Activated CD8-positive, alpha-beta memory T cell treated with anti-CD3 and anti-CD28 coated beads, Interleukin-2, amount 10 ng/mL, durations not matched to agents 7 days and 5 days (primary cell): ENCODE measurements around the gene NUP98. TPM values are rescaled to one million over a fixed set of nuclear protein-coding genes. Genes with fewer than 3 reads are reported as not detected.
"Not testable (repeated sequence)": the region's sequence is repeated elsewhere in the genome, so short reads cannot be mapped to it uniquely, and the experiment has no call there.

Source experiments
- ATAC-seq: fragments of 150-1000 bp; cut with Tn5 transposase; one replicate; pipeline ENCODE4 v1.10.0; 2021; ENCODE audit warnings: moderate library complexity
- CTCF ChIA-PET: fragments of 350-600 bp; sonication (Branson Sonifier 250); formaldehyde crosslinking; loops from one replicate; lab custom pipeline; 2021; ENCODE audit warnings: antibody characterized with exemption; lab: Charles Lee
- DNase-seq: peaks from one replicate; pipeline ENCODE4 v3.0.0-alpha.2; 2020
- H3K27ac Mint-ChIP-seq: one replicate; pipeline ENCODE4 v1.8.0; 2021; ENCODE audit warnings: mild to moderate bottlenecking, mixed read lengths
- H3K27me3 Mint-ChIP-seq: one replicate; pipeline ENCODE4 v1.8.0; 2021; ENCODE audit warnings: mixed read lengths
- H3K36me3 Mint-ChIP-seq: one replicate; pipeline ENCODE4 v1.8.0; 2021; ENCODE audit warnings: mild to moderate bottlenecking, mixed read lengths
- H3K4me1 Mint-ChIP-seq: one replicate; pipeline ENCODE4 v1.8.0; 2021; ENCODE audit warnings: mixed read lengths
- H3K4me3 Mint-ChIP-seq: one replicate; pipeline ENCODE4 v1.8.0; 2021; ENCODE audit warnings: mild to moderate bottlenecking, moderate library complexity, mixed read lengths
- H3K9me3 Mint-ChIP-seq: one replicate; pipeline ENCODE4 v1.8.0; 2022; ENCODE audit warnings: low read depth, mixed read lengths
- total RNA-seq, 2 experiments: library from RNA; stranded (reverse); gene quantifications; one replicate each; pipeline ENCODE4 v1.2.3, GENCODE V29; 2021

NUP98 gene
- total RNA-seq, 2 experiments from 2014 or later: 106 to 108 TPM

DNA sequence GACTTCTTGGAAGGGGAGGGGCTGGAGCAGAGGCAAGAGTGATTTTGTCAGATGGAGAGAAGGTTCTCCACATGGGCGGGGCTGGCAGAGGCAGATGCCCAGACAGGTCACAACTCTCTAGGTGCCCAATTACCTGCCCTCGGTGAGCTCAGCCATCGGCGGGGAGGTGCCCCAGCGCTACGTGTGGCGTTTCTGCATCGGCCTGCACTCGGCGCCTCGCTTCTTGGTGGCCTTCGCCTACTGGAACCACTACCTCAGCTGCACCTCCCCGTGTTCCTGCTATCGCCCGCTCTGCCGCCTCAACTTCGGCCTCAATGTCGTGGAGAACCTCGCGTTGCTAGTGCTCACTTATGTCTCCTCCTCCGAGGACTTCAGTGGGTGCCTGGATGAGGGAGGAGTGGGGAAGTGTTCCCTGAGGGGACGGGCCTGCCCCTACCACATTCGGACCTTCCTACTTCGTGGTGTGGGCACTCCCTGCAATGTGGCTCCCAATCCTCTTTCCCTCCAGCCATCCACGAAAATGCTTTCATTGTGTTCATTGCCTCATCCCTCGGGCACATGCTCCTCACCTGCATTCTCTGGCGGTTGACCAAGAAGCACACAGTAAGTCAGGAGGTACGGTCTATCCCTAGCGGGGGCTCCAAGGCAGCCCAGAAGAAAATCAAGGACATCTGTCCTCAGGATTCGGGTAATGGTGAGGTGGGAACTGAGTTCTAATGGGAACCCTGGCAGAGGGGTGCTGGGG, 26.6 kb upstream of the NUP98 start:
- no peaks in the 10 kb centered on the region for H3K9me3 Mint-ChIP-seq
- ATAC-seq: no peak
- no peak for DNase-seq
- H3K27ac Mint-ChIP-seq: no peak overlapping the region
- no peaks in the 10 kb centered on the region for H3K27me3 Mint-ChIP-seq
- CTCF ChIA-PET: interaction anchor here (0.7 to 2.3 kb wide), 12 partner anchors 10 to 274 kb away, joined by 3 to 26 read pairs (median 4); partner anchors contain the start of genes PGAP2 and RHOG
- H3K4me1 Mint-ChIP-seq: peaks cover 20% of the 10 kb centered on the region
- no peak overlapping the region for H3K4me3 Mint-ChIP-seq
- H3K36me3 Mint-ChIP-seq: peaks cover 17% of the 10 kb centered on the region

DNA sequence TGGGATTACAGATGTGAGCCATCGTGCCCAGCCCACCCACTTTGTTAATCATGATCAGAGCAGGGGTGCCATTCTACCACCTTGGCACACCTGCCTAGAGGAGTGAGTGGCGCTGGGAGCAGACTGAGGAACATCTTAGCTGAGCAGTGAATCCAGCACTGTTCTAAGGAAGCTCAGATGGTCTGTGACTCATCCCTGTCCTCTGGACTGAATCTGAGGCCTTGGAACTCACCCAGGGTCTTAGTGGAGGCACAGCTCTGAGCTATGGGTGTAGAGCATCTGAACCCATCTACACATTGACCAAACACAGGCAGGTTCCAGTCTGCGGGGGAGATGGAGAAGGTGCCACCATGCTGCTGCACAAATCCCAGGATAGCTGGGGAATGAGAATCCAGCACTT, 25.9 kb upstream of the NUP98 start:
- CTCF ChIA-PET: interaction anchor here (0.7 to 1.5 kb wide), 8 partner anchors 10 to 275 kb away, joined by 3 to 6 read pairs (median 3); partner anchors contain the start of gene PGAP2
- Mint-ChIP-seq H3K36me3 (peaks cover 16% of the 10 kb centered on the region), H3K9me3 (no peaks in the 10 kb centered on the region), H3K27me3 (no peaks in the 10 kb centered on the region), H3K4me3 (no peak overlapping the region), H3K27ac (no peak overlapping the region), H3K4me1 (peaks cover 20% of the 10 kb centered on the region)
- ATAC-seq (no peak), DNase-seq (no peak)

DNA sequence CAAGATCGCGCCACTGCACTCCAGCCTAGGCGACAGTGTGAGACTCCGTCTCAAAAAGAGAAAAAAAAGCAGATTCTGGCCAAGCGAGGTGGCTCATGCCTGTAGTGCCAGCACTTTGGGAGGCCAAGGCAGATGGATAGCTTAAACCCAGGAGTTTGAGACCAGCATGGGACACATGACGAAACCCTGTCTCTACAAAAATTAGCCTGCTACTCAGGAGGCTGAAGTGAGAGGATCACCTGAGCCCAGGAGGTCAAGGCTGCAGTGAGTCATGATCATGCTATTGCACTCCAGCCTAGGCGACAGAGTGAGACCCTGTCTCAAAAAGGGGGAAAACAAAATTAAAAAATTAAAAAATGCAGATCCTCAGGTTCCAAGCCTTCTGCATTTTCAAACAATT, 25.0 kb upstream of the NUP98 start:
- Mint-ChIP-seq H3K4me3 (no peak overlapping the region), H3K9me3 (no peaks in the 10 kb centered on the region), H3K36me3 (peaks cover 9% of the 10 kb centered on the region), H3K27ac (no peak overlapping the region), H3K4me1 (peaks cover 20% of the 10 kb centered on the region), H3K27me3 (no peaks in the 10 kb centered on the region)
- ATAC-seq (no peak), DNase-seq (no peak)
- CTCF ChIA-PET: interaction anchor here (0.7 to 1.5 kb wide), 4 partner anchors 10 to 571 kb away, joined by 3 to 5 read pairs (median 3); partner anchors contain the start of gene TRIM21

DNA sequence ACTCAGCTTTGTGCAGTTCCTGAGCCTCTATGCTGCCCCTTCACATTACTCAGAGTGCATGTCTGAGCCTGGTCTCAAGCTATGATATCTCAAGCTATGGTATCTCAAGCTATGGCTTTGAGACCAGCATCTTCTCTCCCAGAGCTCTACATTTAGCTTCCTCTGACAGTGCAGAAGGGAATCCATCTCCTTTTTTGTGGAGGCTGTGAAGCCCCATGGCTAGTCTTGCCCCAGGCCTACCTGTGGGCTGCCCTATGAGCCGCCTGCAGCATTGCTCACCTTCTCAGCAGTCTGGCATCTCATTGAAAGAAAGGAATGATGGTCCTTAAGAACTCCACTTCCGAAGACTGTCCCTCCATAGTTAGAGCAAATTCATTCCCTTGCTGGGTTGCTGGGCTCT, 23.6 kb upstream of the NUP98 start:
- Mint-ChIP-seq H3K4me1 (peaks cover 17% of the 10 kb centered on the region), H3K36me3 (peaks cover 4% of the 10 kb centered on the region), H3K27me3 (no peaks in the 10 kb centered on the region), H3K27ac (no peak overlapping the region), H3K9me3 (no peaks in the 10 kb centered on the region), H3K4me3 (no peak overlapping the region)
- DNase-seq (no peak), ATAC-seq (no peak)
- CTCF ChIA-PET: interaction anchor here (2.2 to 3.1 kb wide), 3 partner anchors 12 to 251 kb away, joined by 7 to 28 read pairs (median 11); partner anchors contain the start of genes PGAP2 and RHOG

DNA sequence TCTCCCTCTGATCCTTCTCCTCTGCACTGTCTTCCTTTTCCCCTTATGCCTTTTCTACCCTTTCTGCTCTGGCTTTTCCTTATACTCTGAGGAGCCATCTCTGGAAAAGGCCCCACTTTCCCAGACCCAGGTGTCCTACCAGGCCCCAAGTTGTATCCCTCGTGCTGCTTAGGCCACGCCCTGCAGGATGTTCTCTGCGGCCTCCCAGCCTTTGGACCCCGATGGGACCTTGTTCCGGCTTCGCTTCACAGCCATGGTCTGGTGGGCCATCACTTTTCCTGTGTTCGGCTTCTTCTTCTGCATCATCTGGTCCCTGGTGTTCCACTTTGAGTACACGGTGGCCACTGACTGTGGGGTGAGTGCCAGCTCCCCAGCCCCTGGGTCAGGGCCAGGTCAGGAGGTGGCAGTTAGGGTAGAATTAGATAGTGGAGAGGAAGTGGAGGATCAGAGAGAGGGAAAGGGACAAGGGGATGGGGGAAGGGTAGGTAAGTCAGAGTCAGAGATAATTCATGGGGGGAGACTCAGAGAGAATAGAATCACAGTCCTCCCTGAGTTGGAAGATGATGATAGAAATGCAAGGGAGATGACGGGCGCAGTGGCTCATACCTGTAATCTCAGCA, 19.9 kb upstream of the NUP98 start:
- DNase-seq (no peak), ATAC-seq (no peak)
- CTCF ChIA-PET: interaction anchor here (1.5 kb wide), 1 partner anchor 255 kb away, joined by 5 read pairs; no protein-coding TSS in a partner anchor
- no peak overlapping the region for H3K4me3 Mint-ChIP-seq
- no peaks in the 10 kb centered on the region for H3K9me3 Mint-ChIP-seq
- no peaks in the 10 kb centered on the region for H3K4me1 Mint-ChIP-seq
- no peak overlapping the region for H3K27ac Mint-ChIP-seq
- peaks cover 2% of the 10 kb centered on the region for H3K36me3 Mint-ChIP-seq
- H3K27me3 Mint-ChIP-seq: no peaks in the 10 kb centered on the region

DNA sequence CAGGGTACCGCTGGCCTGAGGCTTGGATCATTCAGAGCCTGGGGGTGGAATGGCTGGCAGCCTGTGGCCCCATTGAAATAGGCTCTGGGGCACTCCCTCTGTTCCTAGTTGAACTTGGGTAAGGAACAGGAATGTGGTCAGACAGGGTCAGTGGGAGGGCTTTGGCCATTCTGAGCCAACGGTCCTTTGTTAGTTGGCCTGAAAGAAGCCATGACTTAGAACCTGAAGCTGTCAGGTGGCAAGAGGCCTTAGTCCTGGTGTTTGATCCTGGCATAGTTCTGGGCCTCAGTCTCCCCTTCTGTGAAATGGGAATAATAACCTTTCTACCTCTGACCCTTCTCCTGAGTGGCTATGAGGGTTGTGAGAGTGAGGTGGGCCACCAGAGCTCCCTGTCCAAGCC, 19.3 kb upstream of the NUP98 start:
- no peak overlapping the region for H3K4me3 Mint-ChIP-seq
- DNase-seq (no peak), ATAC-seq (no peak)
- H3K9me3 Mint-ChIP-seq: no peaks in the 10 kb centered on the region
- H3K4me1 Mint-ChIP-seq: no peaks in the 10 kb centered on the region
- no peak overlapping the region for H3K27ac Mint-ChIP-seq
- H3K36me3 Mint-ChIP-seq: peaks cover 2% of the 10 kb centered on the region
- CTCF ChIA-PET: interaction anchor here (1.0 to 1.5 kb wide), 2 partner anchors 24 to 256 kb away, joined by 3 to 5 read pairs; partner anchors contain the start of gene RHOG
- no peaks in the 10 kb centered on the region for H3K27me3 Mint-ChIP-seq

DNA sequence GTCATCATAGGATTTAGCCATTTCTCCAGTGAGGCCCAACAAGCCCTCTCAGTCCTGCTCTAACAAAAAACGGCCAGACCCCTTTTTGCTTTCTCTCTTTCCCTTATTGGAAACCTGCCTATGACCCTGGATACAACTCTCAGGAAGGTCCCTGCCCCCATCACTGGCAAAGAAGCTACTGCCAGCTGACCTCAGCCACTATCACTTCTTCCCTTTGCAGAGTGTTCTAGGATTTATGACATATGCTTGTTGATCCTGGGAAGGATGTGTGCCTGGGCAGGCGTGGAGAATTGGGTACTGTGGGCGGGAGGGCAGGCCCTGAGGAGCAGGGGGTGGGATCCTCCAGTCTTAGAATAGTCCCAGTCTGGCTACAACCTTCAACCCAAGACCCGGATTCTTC, 18.5 kb upstream of the NUP98 start:
- DNase-seq (no peak), ATAC-seq (no peak)
- H3K9me3 Mint-ChIP-seq: no peaks in the 10 kb centered on the region
- CTCF ChIA-PET: interaction anchor here (1.0 to 1.5 kb wide), 2 partner anchors 25 to 257 kb away, joined by 3 to 5 read pairs; partner anchors contain the start of gene RHOG
- peaks cover 2% of the 10 kb centered on the region for H3K36me3 Mint-ChIP-seq
- H3K4me3 Mint-ChIP-seq: no peak overlapping the region
- H3K4me1 Mint-ChIP-seq: no peaks in the 10 kb centered on the region
- no peaks in the 10 kb centered on the region for H3K27me3 Mint-ChIP-seq
- no peak overlapping the region for H3K27ac Mint-ChIP-seq

DNA sequence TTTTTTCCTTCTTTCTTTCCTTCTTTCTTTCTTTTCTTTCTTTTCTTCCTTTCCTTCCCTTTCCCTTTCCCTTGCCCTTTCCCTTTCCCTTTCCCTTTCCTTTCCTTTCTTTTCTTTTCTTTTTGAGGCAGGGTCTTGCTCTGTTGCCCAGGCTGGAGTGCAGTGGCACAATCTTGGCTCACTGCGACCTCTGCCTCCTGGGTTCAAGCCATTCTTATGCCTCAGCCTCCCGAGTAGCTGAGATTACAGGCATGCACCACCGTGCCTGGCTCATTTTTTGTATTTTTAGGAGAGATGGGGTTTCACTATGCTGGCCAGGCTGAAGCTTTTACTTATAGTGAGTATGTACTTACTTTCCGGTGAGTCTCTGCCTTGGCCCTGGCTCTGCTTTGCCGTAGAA, 17.5 kb upstream of the NUP98 start:
- not testable (repeated sequence) for H3K9me3 Mint-ChIP-seq, H3K4me3 Mint-ChIP-seq, H3K27me3 Mint-ChIP-seq, H3K36me3 Mint-ChIP-seq, H3K27ac Mint-ChIP-seq, H3K4me1 Mint-ChIP-seq, ATAC-seq, DNase-seq
- CTCF ChIA-PET: interaction anchor here (1.1 to 1.6 kb wide), 3 partner anchors 10 to 34 kb away, joined by 4 to 5 read pairs (median 4); no protein-coding TSS in a partner anchor

DNA sequence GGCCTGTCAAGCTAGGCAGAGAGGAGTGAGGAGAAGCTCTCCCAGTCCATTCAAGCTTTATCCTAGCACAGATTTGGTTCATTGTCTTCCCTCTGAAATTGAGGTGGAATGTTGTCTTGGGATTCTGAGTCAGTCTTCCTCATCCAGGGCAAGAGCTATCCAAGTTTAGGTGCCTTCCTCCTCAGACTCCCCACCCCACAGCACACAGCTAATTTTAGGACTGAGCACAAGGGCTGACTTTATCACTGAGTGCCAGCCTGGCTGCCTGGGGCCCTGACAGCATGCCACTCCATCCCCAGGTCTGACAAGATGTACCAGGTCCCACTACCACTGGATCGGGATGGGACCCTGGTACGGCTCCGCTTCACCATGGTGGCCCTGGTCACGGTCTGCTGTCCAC, 13.6 kb upstream of the NUP98 start:
- no peaks in the 10 kb centered on the region for H3K27me3 Mint-ChIP-seq
- CTCF ChIA-PET: interaction anchor here (0.6 to 5.7 kb wide), 6 partner anchors 9 to 262 kb away, joined by 3 to 66 read pairs (median 4); no protein-coding TSS in a partner anchor

DNA sequence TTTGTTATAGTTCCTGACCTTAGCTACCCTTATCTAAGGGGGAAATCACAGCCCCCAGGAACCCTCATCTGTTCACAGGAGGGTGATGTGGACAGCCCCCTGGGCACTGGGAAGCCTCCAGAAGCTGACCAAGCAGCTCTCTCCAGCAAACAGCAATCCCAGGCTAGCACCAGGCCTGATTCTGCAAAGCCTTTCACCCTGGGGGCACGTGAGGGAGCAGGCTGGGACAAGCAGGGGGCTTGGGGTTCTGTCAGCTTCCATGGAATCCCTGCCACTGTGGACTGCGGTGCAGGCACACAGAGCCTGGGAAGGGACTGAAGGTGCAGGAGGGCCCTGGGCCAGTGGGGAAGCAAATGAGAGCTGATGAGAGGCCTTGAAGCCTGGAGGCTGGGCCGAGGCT, 13.1 kb upstream of the NUP98 start:
- Mint-ChIP-seq H3K9me3 (no peaks in the 10 kb centered on the region), H3K4me1 (peaks cover 10% of the 10 kb centered on the region), H3K4me3 (no peak overlapping the region), H3K27me3 (no peaks in the 10 kb centered on the region), H3K27ac (no peak overlapping the region), H3K36me3 (no peaks in the 10 kb centered on the region)
- ATAC-seq (no peak), DNase-seq (no peak)
- CTCF ChIA-PET: interaction anchor here (0.6 to 5.7 kb wide), 8 partner anchors 8 to 262 kb away, joined by 3 to 66 read pairs (median 4); partner anchors contain the start of gene RHOG

More for the DNA sequence above, 13.6 kb upstream of the NUP98 start:
- ATAC-seq (no peak), DNase-seq (no peak)
- H3K9me3 Mint-ChIP-seq: no peaks in the 10 kb centered on the region
- no peaks in the 10 kb centered on the region for H3K36me3 Mint-ChIP-seq
- no peak overlapping the region for H3K27ac Mint-ChIP-seq
- H3K4me3 Mint-ChIP-seq: no peak overlapping the region
- peaks cover 10% of the 10 kb centered on the region for H3K4me1 Mint-ChIP-seq

DNA sequence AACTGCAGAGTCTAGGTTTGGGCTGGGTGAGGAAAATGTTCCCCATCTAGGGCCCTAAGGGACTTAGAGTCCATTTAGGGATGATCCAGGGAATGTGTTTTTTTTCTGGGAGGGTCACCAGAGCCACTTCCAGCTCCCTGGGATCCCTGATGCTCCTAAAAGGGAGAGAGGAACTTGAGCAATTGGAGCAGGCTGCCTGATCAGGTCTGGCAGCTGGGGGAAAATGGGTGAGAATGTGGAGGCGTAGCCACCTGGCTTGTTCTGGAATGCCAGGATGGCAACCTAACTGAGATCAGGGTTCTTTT, 12.2 kb upstream of the NUP98 start:
- Mint-ChIP-seq H3K27ac (no peak overlapping the region), H3K36me3 (no peaks in the 10 kb centered on the region)
- ATAC-seq: no peak

DNA sequence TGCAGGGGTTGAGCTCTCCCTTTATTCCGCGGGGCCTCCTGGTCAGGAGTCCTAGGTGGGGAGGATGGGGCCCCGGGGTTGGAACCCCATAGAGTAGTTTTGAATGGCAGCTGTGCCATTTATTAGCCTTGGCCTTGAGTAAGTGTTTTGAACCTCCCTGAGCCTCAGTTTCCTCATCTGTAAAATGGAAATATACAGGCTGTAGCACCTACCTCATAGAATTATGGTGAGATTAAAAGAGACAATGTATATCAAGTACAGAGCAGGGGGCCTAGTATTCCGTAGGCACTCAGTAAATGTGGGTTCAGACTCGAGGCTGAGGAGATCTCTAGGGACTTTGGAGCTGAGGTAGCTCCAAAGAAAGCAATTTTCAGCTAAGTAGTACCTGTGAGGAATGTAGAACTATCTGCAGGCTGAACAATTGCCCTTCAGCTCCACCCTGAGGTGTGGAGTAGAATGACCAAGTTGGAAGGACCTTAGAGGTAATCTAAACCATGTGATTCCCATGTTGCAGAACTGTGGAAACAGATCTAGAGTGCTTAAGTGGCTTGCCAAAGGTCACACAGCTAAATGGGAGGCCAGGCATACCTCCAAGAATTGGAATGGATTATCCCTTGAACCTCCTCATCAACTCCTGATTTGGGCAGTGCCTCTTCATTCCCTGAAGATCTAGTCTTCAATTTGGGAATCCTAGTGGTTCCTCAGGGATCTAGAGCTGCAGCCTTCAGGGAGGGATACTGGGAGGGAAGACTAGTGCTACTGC, 11.7 kb upstream of the NUP98 start:
- CTCF ChIA-PET: interaction anchor here (0.7 to 5.7 kb wide), 35 partner anchors 10 to 378 kb away, joined by 3 to 66 read pairs (median 5); partner anchors contain the start of genes NUP98, RHOG and STIM1
- DNase-seq: peak; percentile 75
- Mint-ChIP-seq H3K9me3 (no peaks in the 10 kb centered on the region), H3K27ac (peak overlapping the region; percentile 63), H3K27me3 (no peaks in the 10 kb centered on the region), H3K4me3 (peak overlapping the region; percentile 84), H3K36me3 (no peaks in the 10 kb centered on the region), H3K4me1 (peaks cover 14% of the 10 kb centered on the region)
- ATAC-seq: peak; percentile 72

More for the DNA sequence above, 12.2 kb upstream of the NUP98 start:
- Mint-ChIP-seq H3K27me3 (no peaks in the 10 kb centered on the region), H3K4me3 (no peak overlapping the region), H3K4me1 (peaks cover 10% of the 10 kb centered on the region), H3K9me3 (no peaks in the 10 kb centered on the region)
- no peak for DNase-seq
- CTCF ChIA-PET: interaction anchor here (0.9 to 5.7 kb wide), 24 partner anchors 10 to 377 kb away, joined by 3 to 66 read pairs (median 7); partner anchors contain the start of genes NUP98, RHOG and STIM1
